ENCODE data around the gene DUS4L.

The DUS4L gene

DNA sequence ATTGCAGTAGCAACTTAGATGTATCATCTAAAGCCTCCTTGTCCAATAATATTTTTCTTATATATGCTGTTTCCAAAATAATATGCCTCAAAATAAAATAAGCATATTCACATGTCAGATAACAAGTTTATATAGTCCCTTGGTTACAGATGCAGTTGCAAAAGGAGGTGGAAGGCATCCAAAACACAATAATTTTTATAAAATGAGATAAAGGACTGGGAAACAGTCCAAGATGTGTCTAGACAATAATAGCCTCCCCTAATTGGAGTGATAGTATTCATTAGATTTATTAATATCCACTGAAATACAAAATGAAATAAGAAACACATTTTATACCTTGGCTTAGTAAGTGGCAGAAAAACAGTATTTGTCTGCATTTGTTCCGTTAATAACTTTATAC, 46.6 kb downstream of the DUS4L start:
- no peak overlapping the region for H3K4me3 ChIP-seq (ENCODE audit: control insufficient read depth, low read depth, low read length)
- DNase-seq (ENCODE audit: low read depth) = no peak
- TF ChIP-seq CTCF (conservative IDR thresholded peaks at IDR 0.05; ENCODE audit: control insufficient read depth, insufficient read depth, low read depth, low read length) = no peak

DNA sequence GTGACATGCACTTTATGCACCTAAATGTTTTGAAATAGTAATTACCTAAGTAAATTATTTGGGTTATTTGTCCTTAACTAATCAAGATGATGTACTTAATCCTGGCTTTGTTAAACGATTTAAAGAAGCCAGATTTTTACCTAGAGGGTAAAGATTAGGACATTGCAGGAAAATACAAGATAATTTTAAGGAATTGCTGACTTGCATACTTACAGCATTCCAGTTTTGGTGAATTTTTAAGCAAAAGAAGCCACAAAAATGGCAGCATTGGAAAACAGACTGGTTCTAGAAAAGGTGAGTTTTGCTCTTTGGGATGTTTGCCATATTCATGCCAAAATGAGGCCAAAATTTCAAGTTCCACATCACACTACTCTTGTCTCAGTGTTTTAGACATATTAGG, 49.7 kb downstream of the DUS4L start:
- TF ChIP-seq CTCF (conservative IDR thresholded peaks at IDR 0.05; ENCODE audit: control insufficient read depth, insufficient read depth, low read depth, low read length) = no peak
- H3K4me3 ChIP-seq (ENCODE audit: control insufficient read depth, low read depth, low read length) = no peak overlapping the region
- no peak for DNase-seq (ENCODE audit: low read depth)

DNA sequence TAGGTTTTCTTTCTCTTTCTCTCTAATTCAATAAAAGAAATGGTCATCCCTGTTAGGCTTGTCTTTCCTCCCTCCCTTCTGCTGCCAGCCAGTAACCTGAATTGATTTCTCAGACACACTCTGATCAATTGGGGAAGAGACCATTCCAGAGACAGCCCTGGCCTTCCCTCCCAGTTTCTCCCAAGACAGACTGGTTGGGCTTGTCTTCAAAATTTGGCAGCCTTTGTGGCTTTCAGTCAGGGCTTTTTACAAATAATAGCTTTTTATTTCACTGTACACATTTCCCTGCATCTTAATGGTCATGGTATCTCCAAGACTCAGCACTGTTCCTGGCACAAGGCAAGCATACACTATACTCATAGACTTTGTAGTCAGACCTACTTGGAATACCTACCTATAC, 50.2 kb downstream of the DUS4L start:
- peak; percentile 30 for DNase-seq (ENCODE audit: low read depth)
- H3K4me3 ChIP-seq (ENCODE audit: control insufficient read depth, low read depth, low read length) = no peak overlapping the region
- TF ChIP-seq CTCF (conservative IDR thresholded peaks at IDR 0.05; ENCODE audit: control insufficient read depth, insufficient read depth, low read depth, low read length) = no peak

- no peak overlapping the region for H3K4me3 ChIP-seq (ENCODE audit: control insufficient read depth, low read depth, low read length)
- peak; percentile 89 for DNase-seq (ENCODE audit: low read depth)
- no peak for TF ChIP-seq CTCF (conservative IDR thresholded peaks at IDR 0.05; ENCODE audit: control insufficient read depth, insufficient read depth, low read depth, low read length)
Measured at GRCh38 chr7:107614425-107614824, 50.7 kb downstream of the DUS4L start.

DNA sequence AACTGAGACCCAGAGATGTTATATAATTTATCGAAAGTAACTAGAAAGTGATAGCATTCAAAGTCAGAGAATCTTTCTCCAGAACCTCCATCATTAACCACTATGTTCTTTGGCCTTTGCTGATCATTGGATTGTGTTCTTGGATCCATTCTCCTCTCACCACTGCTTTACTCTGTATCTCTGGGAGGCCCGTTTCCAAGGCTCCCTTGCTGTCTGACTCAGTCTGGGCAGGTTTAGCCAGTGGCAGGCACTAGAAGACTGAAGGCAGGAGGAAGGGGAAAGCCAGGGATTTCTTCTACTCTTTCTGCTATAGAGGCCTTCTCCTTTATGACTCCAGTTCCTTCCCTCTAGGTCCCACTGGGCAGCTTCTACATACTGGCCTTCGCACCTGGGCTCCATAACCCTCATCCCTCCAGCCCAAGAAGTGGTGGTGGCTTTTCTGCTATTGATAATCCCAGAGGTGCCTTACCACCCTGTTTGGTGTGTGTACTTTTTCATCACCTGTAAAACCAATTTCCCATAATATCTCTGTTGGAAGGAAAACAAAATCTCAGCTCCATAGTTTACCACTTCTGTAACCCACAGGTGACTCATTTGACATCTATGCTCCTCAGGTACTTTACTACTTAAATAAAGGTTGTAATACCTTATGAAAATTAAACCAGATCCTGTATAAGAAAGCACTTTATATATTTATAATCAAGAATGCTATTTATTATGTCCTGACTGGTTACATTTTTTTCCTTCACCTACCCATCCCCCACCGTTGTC, 52.3 kb downstream of the DUS4L start:
- no peak overlapping the region for H3K4me3 ChIP-seq (ENCODE audit: control insufficient read depth, low read depth, low read length)
- no peak for TF ChIP-seq CTCF (conservative IDR thresholded peaks at IDR 0.05; ENCODE audit: control insufficient read depth, insufficient read depth, low read depth, low read length)
- DNase-seq (ENCODE audit: low read depth) = peak; percentile 7

DNA sequence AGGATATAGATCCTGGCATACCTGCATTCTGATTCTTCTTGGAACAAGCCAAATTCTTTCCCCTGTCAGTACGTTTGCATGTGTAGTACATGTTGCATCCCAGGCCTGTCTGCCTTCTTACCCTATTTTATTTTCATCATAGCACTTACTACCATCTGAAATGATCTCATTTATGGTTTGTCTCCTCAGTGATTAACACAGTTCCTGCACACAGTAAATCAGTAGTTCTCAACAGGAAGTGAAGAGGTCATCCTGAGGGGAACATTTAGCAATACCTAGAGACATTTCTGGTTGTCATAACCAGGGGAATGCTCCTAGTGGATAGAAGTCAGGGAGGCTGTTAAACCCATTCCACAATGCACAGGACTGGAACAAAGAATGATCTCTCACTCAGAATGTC, 58.7 kb downstream of the DUS4L start:
- no peak overlapping the region for H3K4me3 ChIP-seq (ENCODE audit: control insufficient read depth, low read depth, low read length)
- peak; percentile 90 for DNase-seq (ENCODE audit: low read depth)
- TF ChIP-seq CTCF (conservative IDR thresholded peaks at IDR 0.05; ENCODE audit: control insufficient read depth, insufficient read depth, low read depth, low read length) = no peak

Data from fibroblast of mammary gland (primary cell).